Ishikawa (cell line): ENCODE data around the gene NOL12.

Experiments
- CEBPB ChIP-seq: IDR thresholded peaks from 2 replicates; pipeline ENCODE4 v1.6.1; 2012
- CREB1 ChIP-seq: IDR thresholded peaks from 2 replicates; pipeline ENCODE4 v1.6.1; 2012; ENCODE audit warnings: low read depth
- EGR1 ChIP-seq: IDR thresholded peaks from 2 replicates; pipeline ENCODE4 v1.6.1; 2012
- EP300 ChIP-seq: IDR thresholded peaks from 2 replicates; pipeline ENCODE4 v1.6.1; 2012; ENCODE audit warnings: borderline replicate concordance
- FOXM1 ChIP-seq: IDR thresholded peaks from 2 replicates; pipeline ENCODE4 v1.6.1; 2012; ENCODE audit warnings: low read depth, borderline replicate concordance
- MAX ChIP-seq: IDR thresholded peaks from 2 replicates; pipeline ENCODE4 v1.6.1; 2012
- NFIC ChIP-seq: IDR thresholded peaks from 2 replicates; pipeline ENCODE4 v1.6.1; 2012
- RAD21 ChIP-seq: IDR thresholded peaks from 2 replicates; pipeline ENCODE4 v1.6.1; 2012; ENCODE audit warnings: low read depth
- REST ChIP-seq: IDR thresholded peaks from 2 replicates; pipeline ENCODE4 v1.6.1; 2012; ENCODE audit warnings: low read depth, mild to moderate bottlenecking
- TAF1 ChIP-seq: IDR thresholded peaks from 2 replicates; pipeline ENCODE4 v1.6.1; 2012; ENCODE audit warnings: low read depth, mild to moderate bottlenecking
- TCF12 ChIP-seq: IDR thresholded peaks from 2 replicates; pipeline ENCODE4 v1.6.1; 2012; ENCODE audit warnings: low read depth
- TEAD4 ChIP-seq: IDR thresholded peaks from 2 replicates; pipeline ENCODE4 v1.6.1; 2012
- USF1 ChIP-seq: IDR thresholded peaks from 2 replicates; pipeline ENCODE4 v1.6.1; 2012
- YY1 ChIP-seq: IDR thresholded peaks from 2 replicates; pipeline ENCODE4 v1.6.1; 2012; ENCODE audit warnings: low read depth

- no peak for TF ChIP-seq YY1
- no peak for TF ChIP-seq EGR1
- no peak for TF ChIP-seq TAF1
- no peak for TF ChIP-seq EP300
- TF ChIP-seq CEBPB = no peak
- TF ChIP-seq USF1 = no peak
- TF ChIP-seq CREB1 = no peak
- no peak for TF ChIP-seq REST
- TF ChIP-seq MAX = no peak
- no peak for TF ChIP-seq NFIC
- no peak for TF ChIP-seq RAD21
- no peak for TF ChIP-seq TEAD4
- no peak for TF ChIP-seq TCF12
- TF ChIP-seq FOXM1 = no peak
Measured at GRCh38 chr22:37690901-37691504, 4.9 kb downstream of the NOL12 start.
